HS-27A (cell line): ENCODE results near the gene GART.
"Not testable (repeated sequence)": the region's sequence is repeated elsewhere in the genome, so short reads cannot be mapped to it uniquely, and the experiment has no call there.

Source experiments
- DNase-seq: peaks from one replicate; pipeline ENCODE4 v3.0.0-alpha.2; 2012; ENCODE audit warnings: low read depth, missing footprints

Gene GART

DNA sequence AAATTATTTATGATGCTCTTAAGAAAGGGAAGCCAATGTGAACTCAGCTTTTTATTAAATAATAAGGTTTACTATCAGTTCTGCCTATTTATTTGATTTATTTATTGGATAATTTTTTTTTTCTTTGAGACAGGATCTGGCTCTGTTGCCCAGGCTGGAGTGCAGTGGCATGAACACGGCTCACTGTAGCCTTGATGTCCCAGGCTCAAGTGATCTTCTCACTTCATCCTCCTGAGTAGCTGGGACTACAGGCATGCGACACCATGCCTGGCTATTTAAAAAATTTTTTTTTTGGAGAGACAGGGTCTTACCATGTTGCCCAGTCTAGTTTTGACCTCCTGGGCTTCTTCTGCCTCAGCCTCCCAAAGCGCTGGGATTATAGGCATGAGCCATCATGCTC lies 29.4 kb downstream of the GART start:
- no peak for DNase-seq

GRCh38 chr21:33511639-33512038 lies 30.3 kb downstream of the GART start:
- DNase-seq = no peak

GRCh38 chr21:33510826-33511225 lies 31.1 kb downstream of the GART start:
- no peak for DNase-seq

- DNase-seq = not testable (repeated sequence)
Measured at GRCh38 chr21:33507003-33507402, 34.9 kb downstream of the GART start.

- no peak for DNase-seq
Measured at GRCh38 chr21:33505833-33506232, 36.1 kb downstream of the GART start.

DNA sequence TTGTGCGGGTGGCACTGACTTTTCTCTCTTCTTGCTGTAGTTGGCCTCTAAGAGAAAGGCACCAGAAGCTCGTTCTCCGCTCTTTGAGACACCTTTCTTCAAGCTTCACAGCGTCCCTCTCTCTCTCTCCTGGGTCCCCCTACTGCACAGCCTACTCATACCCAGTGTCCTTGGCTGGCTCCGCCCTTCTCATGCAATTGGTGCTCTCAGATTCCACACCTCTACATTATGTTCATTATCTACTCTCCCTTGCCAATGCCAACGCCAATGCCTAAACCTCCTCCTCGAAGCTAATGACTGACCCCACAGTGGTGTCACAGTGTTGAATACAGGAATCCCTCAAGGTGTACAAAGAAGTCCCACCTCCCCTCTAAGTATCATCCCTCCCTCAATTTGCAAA lies 45.6 kb downstream of the GART start:
- no peak for DNase-seq

GRCh38 chr21:33495743-33496142 lies 46.2 kb downstream of the GART start:
- no peak for DNase-seq

GRCh38 chr21:33493756-33494155 lies 48.2 kb downstream of the GART start:
- DNase-seq = no peak

DNA sequence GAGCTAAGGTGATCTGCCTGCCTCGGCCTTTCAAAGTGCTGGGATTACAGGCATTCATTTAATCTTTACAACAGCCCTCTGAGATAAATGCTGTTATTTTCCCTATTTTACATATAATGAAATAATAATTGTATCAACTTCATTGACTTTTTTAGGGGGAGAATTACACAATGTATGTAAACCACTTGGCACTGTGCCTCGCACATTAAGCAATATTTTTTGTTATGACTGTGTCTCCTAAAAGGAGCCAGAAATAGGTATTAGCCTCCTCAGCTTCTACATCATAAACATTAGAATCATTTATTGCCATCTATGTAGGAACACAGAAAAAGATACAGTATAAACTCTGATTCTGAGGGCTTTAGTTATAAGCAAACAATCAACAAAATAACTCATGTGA lies 49.3 kb downstream of the GART start:
- no peak for DNase-seq

DNA sequence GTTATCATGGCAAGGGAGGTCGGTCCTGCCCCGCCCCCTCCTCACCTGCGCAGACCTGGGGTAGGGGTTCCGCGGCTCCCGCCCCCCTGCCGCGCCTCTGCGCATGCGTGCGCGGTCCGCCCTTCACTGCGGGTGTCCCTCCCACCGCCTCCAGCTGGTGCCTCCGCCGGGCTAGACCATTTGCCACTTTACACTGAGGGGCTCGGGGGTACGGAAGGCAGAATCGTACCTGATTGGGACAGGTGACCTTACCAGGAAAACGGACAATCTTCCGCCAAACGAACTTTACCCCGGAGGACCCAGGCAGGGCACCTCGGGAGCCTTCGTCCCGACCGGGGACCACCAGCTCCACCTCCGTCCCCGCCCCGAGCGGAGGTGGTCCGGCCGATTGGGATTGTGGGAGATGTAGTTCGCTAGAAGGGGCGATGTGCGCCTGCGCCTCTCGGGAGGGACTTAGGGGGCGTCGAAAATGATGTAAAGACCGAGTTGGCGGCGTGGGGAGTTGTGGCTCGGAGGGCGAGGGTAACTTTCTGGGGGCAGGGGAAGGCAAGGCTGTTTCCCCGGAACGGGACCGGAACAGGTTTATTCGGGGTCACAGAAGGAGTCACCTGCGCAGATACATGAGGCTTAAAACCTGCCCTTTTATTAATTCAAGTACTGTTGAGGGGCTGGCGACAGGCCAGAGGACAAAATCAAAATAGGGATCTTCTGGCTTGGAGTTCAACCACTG lies 50.4 kb downstream of the GART start, which contains the start of gene DNAJC28:
TSS of gene DNAJC28 (minus strand) at position 344 of the 730 bp plus-strand sequence. CDS start 2,323 bp downstream, outside the sequence.
- DNase-seq = peak; percentile 91

GRCh38 chr21:33490991-33491372 lies 50.9 kb downstream of the GART start:
- DNase-seq = peak; percentile 14

GRCh38 chr21:33488936-33489335 lies 53.0 kb downstream of the GART start:
- DNase-seq = no peak

DNA sequence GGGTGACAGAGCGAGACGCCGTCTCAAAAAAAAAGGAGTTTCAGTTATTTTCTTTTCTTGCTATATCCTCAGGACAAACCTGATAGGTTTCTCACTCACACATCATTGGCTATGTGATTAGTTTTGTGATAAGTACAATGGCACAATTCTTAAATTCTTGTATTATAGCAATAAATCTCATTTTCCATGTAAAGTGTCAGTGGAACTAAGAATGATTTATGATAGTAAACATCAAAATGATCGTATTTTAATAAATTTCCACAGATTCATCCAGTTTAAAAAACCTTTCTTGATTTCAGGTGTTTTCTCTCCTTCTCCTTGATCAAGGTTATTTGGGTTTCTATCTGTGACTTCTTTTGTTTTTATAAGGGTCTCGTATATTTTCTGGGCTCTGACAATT lies 53.9 kb downstream of the GART start:
- DNase-seq = no peak

DNA sequence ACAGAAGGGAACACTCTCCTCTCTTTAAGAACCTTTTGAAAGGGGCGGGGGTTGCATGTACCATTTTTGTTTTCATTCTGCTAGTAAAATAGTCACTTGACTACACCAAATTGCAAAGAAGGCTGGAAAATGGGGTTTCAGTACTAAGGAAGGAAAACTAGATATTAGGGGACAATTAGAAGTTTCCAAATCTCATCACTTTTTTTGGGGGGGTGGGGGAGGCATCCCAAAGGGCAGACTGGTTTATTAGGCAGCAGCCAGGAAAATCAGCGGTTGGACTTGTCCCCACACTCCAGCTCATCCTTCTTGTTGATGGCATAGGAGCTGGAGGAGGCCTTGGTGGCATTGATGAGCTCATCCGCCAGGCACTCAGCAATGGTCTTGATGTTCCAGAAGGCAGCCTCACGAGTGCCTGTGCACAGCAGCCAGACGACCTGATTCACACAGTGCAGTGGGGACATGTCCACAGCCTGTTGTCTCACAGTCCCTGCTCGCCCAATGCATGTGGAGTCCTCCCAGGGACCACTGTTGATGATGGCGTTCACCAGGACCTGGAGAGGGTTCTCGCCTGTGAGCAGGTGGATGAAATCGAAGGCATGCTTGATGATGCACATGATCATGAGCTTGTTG lies 60.5 kb downstream of the GART start:
- no peak for DNase-seq

GRCh38 chr21:33480481-33481103 lies 61.3 kb downstream of the GART start:
- DNase-seq = no peak

DNA sequence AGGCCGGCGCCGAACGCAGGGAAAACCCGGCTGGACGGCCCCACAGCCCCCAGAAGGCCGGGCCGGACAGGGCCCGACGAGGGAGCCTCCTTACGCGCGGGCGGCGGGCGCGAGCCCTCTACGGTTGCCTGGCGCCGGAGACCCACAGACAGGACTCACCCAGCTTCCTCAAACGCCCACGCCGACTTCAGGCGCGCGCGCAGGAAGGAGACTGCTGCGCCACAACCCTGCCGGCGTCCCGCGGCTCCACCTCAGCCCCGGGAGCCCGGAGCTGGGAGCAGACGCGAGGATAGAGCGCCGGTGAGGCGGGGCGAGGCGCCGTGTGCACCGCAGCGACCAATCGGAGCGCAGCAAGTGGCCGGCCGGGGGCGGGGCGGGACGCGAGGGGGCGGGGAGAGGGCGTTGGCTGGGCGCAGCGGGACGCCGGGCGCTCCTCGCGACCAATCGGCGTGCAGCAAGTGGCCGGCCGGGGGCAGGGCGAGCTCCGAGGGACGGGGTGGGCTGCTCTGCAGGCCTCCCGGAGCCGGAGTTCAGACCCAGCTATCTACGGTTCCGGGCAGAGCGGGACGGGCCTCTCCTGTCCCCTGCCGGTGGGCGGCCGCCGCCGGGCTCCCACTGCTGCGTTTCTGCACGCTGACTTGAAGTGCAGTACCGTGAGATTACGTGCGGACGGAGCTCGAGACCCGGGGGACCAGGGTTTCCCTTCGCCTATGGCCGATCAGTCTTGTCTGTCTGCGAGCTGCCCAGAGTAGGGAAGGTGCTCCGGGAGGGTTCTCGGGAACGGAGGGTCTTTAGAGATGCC lies 62.0 kb downstream of the GART start, which contains the start of gene TMEM50B:
TSS of gene TMEM50B (minus strand) at position 296 of the 802 bp plus-strand sequence. CDS start 11,089 bp downstream, outside the sequence.
- DNase-seq = peak; percentile 76

DNA sequence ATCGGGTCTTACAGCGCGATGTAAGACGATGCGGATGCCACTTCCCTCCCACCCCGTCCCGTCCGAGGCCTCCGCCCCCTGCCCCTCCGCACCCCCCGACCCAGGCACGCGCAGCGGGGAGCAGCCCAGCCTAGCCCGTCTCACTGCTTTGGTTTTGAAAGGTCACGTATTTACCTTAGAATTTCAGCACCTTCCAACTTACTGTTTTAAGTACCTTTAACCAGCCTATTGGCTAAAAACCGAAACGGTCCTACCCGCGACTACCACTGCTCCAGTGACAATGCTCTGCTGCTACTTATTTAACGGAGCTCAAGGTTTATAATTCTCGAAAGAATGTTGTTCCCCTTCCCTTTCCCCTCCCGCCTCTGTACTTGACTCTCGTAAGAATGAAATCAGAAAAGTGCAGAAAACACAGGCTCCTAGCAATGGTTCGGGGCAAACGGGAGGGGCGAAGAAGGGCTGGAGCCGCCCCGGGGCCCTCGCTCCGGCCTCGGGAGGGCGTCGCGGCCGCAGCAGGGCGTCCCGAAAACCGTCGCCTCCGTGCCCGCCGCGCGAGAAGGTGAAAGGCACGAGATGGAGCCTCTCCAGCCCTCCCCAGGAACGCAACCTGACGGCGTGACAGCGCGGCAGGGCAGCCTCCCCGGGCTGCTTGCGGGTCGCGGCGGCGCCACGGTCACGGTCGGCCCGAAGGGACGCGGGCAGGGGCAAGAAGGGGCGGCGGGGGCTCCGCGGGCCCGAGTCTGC lies 62.8 kb downstream of the GART start:
- peak; percentile 17 for DNase-seq

DNA sequence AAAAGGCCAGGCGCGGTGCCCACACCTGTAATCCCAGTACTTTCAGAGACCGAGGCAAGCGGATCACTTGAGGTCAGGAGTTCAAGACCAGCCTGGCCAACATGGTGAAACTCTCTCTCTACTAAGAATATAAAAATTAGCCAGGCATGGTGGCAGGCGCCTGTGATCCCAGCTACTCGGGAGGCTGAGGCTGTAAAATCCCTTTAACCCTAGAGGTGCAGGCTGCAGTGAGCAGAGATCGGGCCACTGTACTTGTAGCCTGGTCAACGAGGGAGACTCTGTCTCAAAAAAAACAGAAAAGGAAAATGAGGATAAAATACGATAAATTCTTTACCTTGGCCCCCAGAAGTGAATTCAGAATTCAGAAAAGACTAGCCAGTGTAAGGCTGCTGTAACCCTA lies 63.7 kb downstream of the GART start:
- no peak for DNase-seq

DNA sequence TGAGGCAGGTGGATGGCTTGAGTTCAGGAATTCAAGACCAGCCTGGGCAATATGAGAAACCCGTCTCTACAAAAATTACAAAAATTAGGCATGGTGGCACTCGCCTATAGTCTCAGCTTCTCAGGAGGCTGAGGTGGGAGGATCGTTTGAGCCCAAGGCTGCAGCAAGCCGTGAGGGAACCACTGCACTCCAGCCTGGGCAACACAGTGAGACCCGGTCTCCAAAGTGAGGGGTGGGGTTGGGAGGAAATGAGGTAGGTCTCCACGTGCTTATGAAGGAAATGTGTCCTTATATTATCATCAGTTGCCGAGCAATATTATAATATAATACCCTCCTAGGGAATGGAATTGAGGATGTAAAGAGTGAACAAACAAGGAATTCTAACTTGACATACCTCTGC lies 64.9 kb downstream of the GART start:
- no peak for DNase-seq

GRCh38 chr21:33473344-33473743 lies 68.6 kb downstream of the GART start:
- no peak for DNase-seq

- no peak for DNase-seq
Measured at GRCh38 chr21:33470701-33471100, 71.2 kb downstream of the GART start.

- DNase-seq = not testable (repeated sequence)
Measured at GRCh38 chr21:33469183-33469582, 72.7 kb downstream of the GART start.
